ENCODE results near the gene TP53RK. TPM values are rescaled to one million over a fixed set of nuclear protein-coding genes. Genes with fewer than 3 reads are reported as not detected.
A peak's percentile ranks its signal among the peaks of the same experiment; 100 is the strongest.

TP53RK gene
- total RNA-seq, 1 donor: 21.0 TPM

- TF ChIP-seq CTCF (IDR thresholded peaks at IDR 0.05; ENCODE audit: extremely low read depth, low read depth, low read length): no peak
- Histone ChIP-seq H4K20me1 (ENCODE audit: insufficient read depth, low read length) (no peaks in the 10 kb centered on the region), H3K79me2 (ENCODE audit: insufficient read depth, low read length) (peaks cover 5% of the 10 kb centered on the region), H3K9me3 (ENCODE audit: low read depth, low read length) (no peaks in the 10 kb centered on the region), H3K27ac (ENCODE audit: low read depth, low read length) (no peak overlapping the region), H3K4me2 (ENCODE audit: insufficient read depth, low read length) (no peak overlapping the region), H3K4me3 (ENCODE audit: insufficient read depth, low read length) (no peak overlapping the region), H3K27me3 (ENCODE audit: insufficient read depth, low read length) (no peaks in the 10 kb centered on the region), H3K36me3 (ENCODE audit: insufficient read depth, low read length) (no peaks in the 10 kb centered on the region), H3K4me1 (ENCODE audit: insufficient read depth, low read length) (peaks cover 8% of the 10 kb centered on the region), H2AFZ (ENCODE audit: low read length) (peak overlapping the region; percentile 82)
- DNase-seq (ENCODE audit: insufficient read length, low spot score, missing footprints): no peak
Measured at GRCh38 chr20:46705378-46705729, 16.1 kb upstream of the TP53RK start.

GRCh38 chr20:46704714-46705377, 15.6 kb upstream of the TP53RK start:
- peaks cover under 1% of the 10 kb centered on the region for H3K79me2 ChIP-seq (ENCODE audit: insufficient read depth, low read length)
- peak overlapping the region; percentile 82 for H2AFZ ChIP-seq (ENCODE audit: low read length)
- no peaks in the 10 kb centered on the region for H3K27me3 ChIP-seq (ENCODE audit: insufficient read depth, low read length)
- H3K9me3 ChIP-seq (ENCODE audit: low read depth, low read length): no peaks in the 10 kb centered on the region
- TF ChIP-seq CTCF (IDR thresholded peaks at IDR 0.05; ENCODE audit: extremely low read depth, low read depth, low read length): no peak
- no peak overlapping the region for H3K4me3 ChIP-seq (ENCODE audit: insufficient read depth, low read length)
- H3K4me1 ChIP-seq (ENCODE audit: insufficient read depth, low read length): peaks cover 3% of the 10 kb centered on the region
- H4K20me1 ChIP-seq (ENCODE audit: insufficient read depth, low read length): no peaks in the 10 kb centered on the region
- no peak for DNase-seq (ENCODE audit: insufficient read length, low spot score, missing footprints)
- H3K4me2 ChIP-seq (ENCODE audit: insufficient read depth, low read length): no peak overlapping the region
- H3K27ac ChIP-seq (ENCODE audit: low read depth, low read length): no peak overlapping the region
- H3K36me3 ChIP-seq (ENCODE audit: insufficient read depth, low read length): no peaks in the 10 kb centered on the region

- Histone ChIP-seq H3K27ac (ENCODE audit: low read depth, low read length) (no peak overlapping the region), H3K79me2 (ENCODE audit: insufficient read depth, low read length) (no peaks in the 10 kb centered on the region), H3K4me3 (ENCODE audit: insufficient read depth, low read length) (no peak overlapping the region), H4K20me1 (ENCODE audit: insufficient read depth, low read length) (no peaks in the 10 kb centered on the region), H3K9me3 (ENCODE audit: low read depth, low read length) (no peaks in the 10 kb centered on the region), H3K4me2 (ENCODE audit: insufficient read depth, low read length) (no peak overlapping the region), H3K27me3 (ENCODE audit: insufficient read depth, low read length) (no peaks in the 10 kb centered on the region), H3K36me3 (ENCODE audit: insufficient read depth, low read length) (no peaks in the 10 kb centered on the region), H2AFZ (ENCODE audit: low read length) (no peak overlapping the region), H3K4me1 (ENCODE audit: insufficient read depth, low read length) (no peaks in the 10 kb centered on the region)
- DNase-seq (ENCODE audit: insufficient read length, low spot score, missing footprints): no peak
- TF ChIP-seq CTCF (IDR thresholded peaks at IDR 0.05; ENCODE audit: extremely low read depth, low read depth, low read length): no peak
Measured at GRCh38 chr20:46703435-46703834, 14.2 kb upstream of the TP53RK start.

GRCh38 chr20:46702447-46703203, 13.4 kb upstream of the TP53RK start:
- H3K27me3 ChIP-seq (ENCODE audit: insufficient read depth, low read length): no peaks in the 10 kb centered on the region
- H3K9me3 ChIP-seq (ENCODE audit: low read depth, low read length): no peaks in the 10 kb centered on the region
- no peaks in the 10 kb centered on the region for H3K4me1 ChIP-seq (ENCODE audit: insufficient read depth, low read length)
- no peak for DNase-seq (ENCODE audit: insufficient read length, low spot score, missing footprints)
- no peaks in the 10 kb centered on the region for H3K79me2 ChIP-seq (ENCODE audit: insufficient read depth, low read length)
- H2AFZ ChIP-seq (ENCODE audit: low read length): no peak overlapping the region
- H3K4me2 ChIP-seq (ENCODE audit: insufficient read depth, low read length): no peak overlapping the region
- no peaks in the 10 kb centered on the region for H4K20me1 ChIP-seq (ENCODE audit: insufficient read depth, low read length)
- no peak for TF ChIP-seq CTCF (IDR thresholded peaks at IDR 0.05; ENCODE audit: extremely low read depth, low read depth, low read length)
- H3K4me3 ChIP-seq (ENCODE audit: insufficient read depth, low read length): no peak overlapping the region
- H3K36me3 ChIP-seq (ENCODE audit: insufficient read depth, low read length): no peaks in the 10 kb centered on the region
- no peak overlapping the region for H3K27ac ChIP-seq (ENCODE audit: low read depth, low read length)
